HepG2 (cell line): ENCODE measurements around the gene EPG5. TPM values are rescaled to one million over a fixed set of nuclear protein-coding genes. Genes with fewer than 3 reads are reported as not detected.

ENCODE experiments used
- ATAC-seq: fragments of 200-7000 bp; cut with Tn5 transposase; 3 replicates; pipeline ENCODE4 v1.9.1; 2020; ENCODE audit warnings: mild to moderate bottlenecking, moderate library complexity
- BruUV-seq: library from RNA; stranded (reverse); fragments of 400-500 nt; replicated peaks from 2 replicates; lab custom pipeline; 2021; lab: Mats Ljungman, UMichigan
- CTCF ChIA-PET: fragments of 300-600 bp; formaldehyde crosslinking; extraction: SDS; loops from one replicate; lab custom pipeline; 2021; ENCODE audit warnings: low total read pairs, inconsistent platforms, low intra/inter-chr PET ratio; lab: Yijun Ruan, JAX
- POLR2A ChIA-PET: fragments of 350-600 bp; sonication (Branson Sonifier 250); formaldehyde crosslinking; loops from one replicate; lab custom pipeline; 2020; ENCODE audit warnings: antibody characterized with exemption, inconsistent platforms; lab: Yijun Ruan, JAX
- DNase-seq: peaks from one replicate; pipeline ENCODE4 v3.0.0-alpha.2; 2015; ENCODE audit warnings: low spot score
- FAIRE-seq: peaks from 3 replicates; lab custom pipeline; 2011; peaks lifted over from hg19 to GRCh38; lab: Jason Lieb, UNC
- H2AFZ ChIP-seq: one replicate; pipeline ENCODE4 v1.6.1; 2011; ENCODE audit warnings: low read length, inconsistent platforms
- H3K27ac ChIP-seq: fragments of 300-600 bp; 3 replicates; pipeline ENCODE4 v1.8.0; 2011; ENCODE audit warnings: mixed run types, mild to moderate bottlenecking, mixed read lengths, low read length, inconsistent platforms; ENCODE audit not compliant: insufficient read depth; ENCODE audit errors: extremely low read length
- H3K27me3 ChIP-seq, 2 experiments: fragments of 200-600 bp in 1 of 2; 2 replicates in 1 of 2; 3 replicates in 1 of 2; pipeline versions ENCODE4 v1.6.0 to v1.8.0; 2011; ENCODE audit warnings: low read length in 2 of 2, mild to moderate bottlenecking in 2 of 2, moderate library complexity in 2 of 2, inconsistent platforms in 1 of 2; ENCODE audit not compliant: insufficient read depth in 2 of 2, control insufficient read depth in 1 of 2
- H3K36me3 ChIP-seq, 2 experiments: fragments of 200-600 bp in 1 of 2; replicated peaks in 1 of 2; 2 replicates in 1 of 2; 3 replicates in 1 of 2; pipeline versions ENCODE4 v1.5.1 to v1.8.0; 2011; ENCODE audit warnings: low read length in 2 of 2, inconsistent platforms in 1 of 2; ENCODE audit not compliant: insufficient read depth in 2 of 2, control insufficient read depth in 1 of 2
- H3K4me1 ChIP-seq: 2 replicates; pipeline ENCODE4 v1.5.1; 2012; ENCODE audit warnings: low read length, inconsistent platforms; ENCODE audit not compliant: insufficient read depth
- H3K4me2 ChIP-seq: 2 replicates; pipeline ENCODE4 v1.6.0; 2011; ENCODE audit warnings: low read depth, low read length, inconsistent platforms
- H3K4me3 ChIP-seq, 3 experiments: fragments of 200-600 bp in 1 of 3; sonication (generic), shearing (Covaris generic) in 1 of 3; replicated peaks in 1 of 3; 2 replicates each; pipeline ENCODE4 v1.5.1; 2011 to 2016; ENCODE audit warnings: low read length in 3 of 3, inconsistent platforms in 2 of 3, low read depth in 2 of 3, mild to moderate bottlenecking in 2 of 3, control low read depth in 1 of 3, mixed read lengths in 1 of 3; ENCODE audit not compliant: insufficient read depth in 1 of 3
- H3K79me2 ChIP-seq: one replicate; pipeline ENCODE4 v1.6.1; 2011; ENCODE audit warnings: low read length, inconsistent platforms; ENCODE audit not compliant: insufficient read depth
- H3K9ac ChIP-seq: 2 replicates; pipeline ENCODE4 v1.6.0; 2011; ENCODE audit warnings: mild to moderate bottlenecking, low read depth, low read length, inconsistent platforms; ENCODE audit not compliant: insufficient read depth
- H3K9me3 ChIP-seq: 2 replicates; pipeline ENCODE4 v1.5.1; 2012; ENCODE audit warnings: mild to moderate bottlenecking, low read length
- H4K20me1 ChIP-seq: 2 replicates; pipeline ENCODE4 v1.6.0; 2011; ENCODE audit warnings: inconsistent platforms, mild to moderate bottlenecking, low read length, moderate library complexity; ENCODE audit not compliant: insufficient read depth
- BRD4 ChIP-seq: sonication (generic); formaldehyde crosslinking; IDR thresholded peaks from 2 replicates; pipeline ENCODE4 v1.4.0; 2020; ENCODE audit warnings: missing genetic modification reagents
- GMEB1 ChIP-seq: sonication (generic); formaldehyde crosslinking; IDR thresholded peaks from 2 replicates; pipeline ENCODE4 v1.5.1; 2020; ENCODE audit warnings: missing genetic modification reagents, mild to moderate bottlenecking, borderline replicate concordance
- KAT2B ChIP-seq: fragments of 150-350 bp; IDR thresholded peaks from 2 replicates; pipeline ENCODE4 v1.6.1; 2014; ENCODE audit warnings: low read depth, low read length, borderline replicate concordance
- KLF13 ChIP-seq: sonication (generic); formaldehyde crosslinking; IDR thresholded peaks from 2 replicates; pipeline ENCODE4 v1.4.0; 2020; ENCODE audit warnings: mild to moderate bottlenecking, missing genetic modification reagents
- WIZ ChIP-seq: sonication (generic); formaldehyde crosslinking; IDR thresholded peaks from 2 replicates; pipeline ENCODE4 v1.5.1; 2020; ENCODE audit warnings: mild to moderate bottlenecking, missing genetic modification reagents
- WGBS: methylation state at CpG from one replicate; pipeline ENCODE4 v1.1.6; 2017; ENCODE audit warnings: low lambda C conversion rate; 5-methylcytosine and 5-hydroxymethylcytosine counted together
- in situ Hi-C: cut with HindIII; loops from 2 replicates; pipeline ENCODE4 v1.10.0; 2017; ENCODE audit warnings: low pct_unique_long_range_greater_than_20kb; ENCODE audit not compliant: extremely low pct_ligation_motif_present
- intact Hi-C: fragments of 100-400 bp; cut with micrococcal nuclease; formaldehyde crosslinking; loops from one replicate; pipeline ENCODE4 v1.10.0; 2022; ENCODE audit not compliant: unreplicated experiment
- polyA plus RNA-seq, 8 experiments: library from polyadenylated mRNA; depleted of rRNA in 3 of 8; stranded (reverse) in 7 of 8; unstranded in 1 of 8; fragments of >200 nt; fragmentation: Illumina TruSeq in 4 of 8; extraction: Trizol in 4 of 8; gene quantifications; 2 replicates each; pipeline versions ENCODE4 v1.2.1 to v1.2.3, GENCODE V29; 2011 to 2016; ENCODE audit warnings: low read depth in 4 of 8, missing spikeins in 1 of 8, mixed read lengths in 1 of 8; ENCODE audit not compliant: insufficient read depth in 1 of 8
- total RNA-seq, 5 experiments: library from RNA; depleted of rRNA; stranded (reverse); fragments of >200 nt; fragmentation: Illumina TruSeq; extraction: Trizol; gene quantifications; 2 replicates each; pipeline ENCODE4 v1.2.3, GENCODE V29; 2016; ENCODE audit warnings: low read depth in 1 of 5

EPG5 gene
- total and polyA plus RNA-seq, 2 of the 13 experiments (the other 11 are each of a cell fraction or from before 2014, with no cell fraction given) = 6.7 to 9.3 TPM

DNA sequence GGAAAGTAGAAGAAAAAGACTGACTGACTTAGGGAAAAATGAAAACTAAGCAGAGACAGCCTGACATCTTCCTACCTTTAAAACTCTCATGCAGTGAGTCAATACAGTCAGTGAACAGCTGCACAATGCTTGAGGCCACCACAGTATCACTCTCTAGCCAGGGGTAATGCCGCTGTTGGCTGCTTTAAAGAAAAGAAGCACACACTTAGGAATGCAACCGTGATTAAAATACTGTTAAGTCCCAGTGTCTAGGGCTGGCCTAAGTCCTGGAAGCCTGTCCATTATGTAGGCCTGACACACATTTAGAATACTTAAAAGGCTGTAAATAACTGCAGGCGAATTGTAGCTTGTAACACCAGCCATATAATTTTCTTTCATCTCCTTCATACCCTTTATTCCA lies 91.0 kb downstream of the EPG5 start:
- in situ Hi-C loops = no loop called here
- FAIRE-seq = no peak

GRCh38 chr18:45874491-45875184 lies 92.5 kb downstream of the EPG5 start:
- FAIRE-seq (no peak), ATAC-seq (no peak), DNase-seq (no peak)
- CTCF ChIA-PET = no interaction called here
- no peaks in the 10 kb centered on the region for H3K4me1 ChIP-seq
- H3K4me2 ChIP-seq = no peak overlapping the region
- H3K9ac ChIP-seq = no peak overlapping the region
- no peak overlapping the region for H3K4me3 ChIP-seq
- POLR2A ChIA-PET = no interaction called here
- no peaks in the 10 kb centered on the region for H3K9me3 ChIP-seq
- WGBS = 98% methylated on average over 5 of the region's 5 CpGs
- H3K36me3 ChIP-seq = peaks cover 6 to 46% of the 10 kb centered on the region in 2 experiments; a peak in 4 of 5 replicates
- BruUV-seq = no TSS peak
- TF ChIP-seq KLF13 (CRISPR knock-in tag) (no peak), BRD4 (CRISPR knock-in tag) (no peak)
- intact Hi-C loops (no loop called here), in situ Hi-C loops (no loop called here)
- H3K27me3 ChIP-seq = no peaks in the 10 kb centered on the region
- H4K20me1 ChIP-seq = no peaks in the 10 kb centered on the region
- H3K79me2 ChIP-seq = no peaks in the 10 kb centered on the region
- no peak overlapping the region for H3K27ac ChIP-seq
- H2AFZ ChIP-seq = no peak overlapping the region

More for the DNA sequence above, 91.0 kb downstream of the EPG5 start:
- Histone ChIP-seq H3K9me3 (no peaks in the 10 kb centered on the region), H3K4me3 (no peak overlapping the region), H4K20me1 (no peaks in the 10 kb centered on the region), H3K4me1 (no peaks in the 10 kb centered on the region), H2AFZ (no peak overlapping the region), H3K36me3 (peaks cover 5 to 40% of the 10 kb centered on the region in 2 experiments; a peak in 4 of 5 replicates), H3K79me2 (no peaks in the 10 kb centered on the region), H3K4me2 (no peak overlapping the region), H3K27me3 (no peaks in the 10 kb centered on the region), H3K27ac (no peak overlapping the region), H3K9ac (no peak overlapping the region)
- ChIA-PET POLR2A (no interaction called here), CTCF (no interaction called here)
- WGBS = 100% methylated on average over 3 of the region's 3 CpGs
- no peak for ATAC-seq
- no peak for TF ChIP-seq WIZ (CRISPR knock-in tag)
- TF ChIP-seq GMEB1 (CRISPR knock-in tag) = no peak
- TF ChIP-seq KAT2B = no peak
- intact Hi-C loops = no loop called here
- no peak for DNase-seq
- BruUV-seq = no TSS peak
